Stimulated activated CD8-positive, alpha-beta memory T cell treated with anti-CD3 and anti-CD28 coated beads, Interleukin-7, amount 100 ng/mL, for 1 hour (primary cell): Measurements from ENCODE around the gene CNTN5.

ENCODE experiments used
- DNase-seq, 2 donors: peaks; one replicate each; pipeline ENCODE4 v3.0.0-alpha.2; 2020; ENCODE audit warnings: low read depth in 2 of 2

Gene CNTN5

GRCh38 chr11:99509863-99510262, 489.1 kb downstream of the CNTN5 start:
- no peak for DNase-seq

- no peak for DNase-seq
Measured at GRCh38 chr11:99513368-99513767, 492.6 kb downstream of the CNTN5 start.

- DNase-seq: no peak
Measured at GRCh38 chr11:99519095-99519494, 498.3 kb downstream of the CNTN5 start.

GRCh38 chr11:99522467-99523173, 501.9 kb downstream of the CNTN5 start:
- no peak for DNase-seq

GRCh38 chr11:99531468-99531867, 510.7 kb downstream of the CNTN5 start:
- no peak for DNase-seq

GRCh38 chr11:99534812-99535211, 514.1 kb downstream of the CNTN5 start:
- DNase-seq: no peak

- DNase-seq: no peak
Measured at GRCh38 chr11:99535406-99535805, 514.7 kb downstream of the CNTN5 start.

GRCh38 chr11:99535819-99536218, 515.1 kb downstream of the CNTN5 start:
- DNase-seq: no peak

- DNase-seq: no peak
Measured at GRCh38 chr11:99537681-99538080, 516.9 kb downstream of the CNTN5 start.

- DNase-seq: no peak
Measured at GRCh38 chr11:99545616-99546015, 524.9 kb downstream of the CNTN5 start.

GRCh38 chr11:99548264-99548663, 527.5 kb downstream of the CNTN5 start:
- DNase-seq: no peak

- no peak for DNase-seq
Measured at GRCh38 chr11:99554232-99554903, 533.6 kb downstream of the CNTN5 start.

- no peak for DNase-seq
Measured at GRCh38 chr11:99555486-99555885, 534.7 kb downstream of the CNTN5 start.

GRCh38 chr11:99565333-99565732, 544.6 kb downstream of the CNTN5 start:
- no peak for DNase-seq

GRCh38 chr11:99567334-99567956, 546.7 kb downstream of the CNTN5 start:
- no peak for DNase-seq

- DNase-seq: no peak
Measured at GRCh38 chr11:99568808-99569207, 548.1 kb downstream of the CNTN5 start.

- DNase-seq: no peak
Measured at GRCh38 chr11:99571094-99571493, 550.3 kb downstream of the CNTN5 start.

- DNase-seq: no peak
Measured at GRCh38 chr11:99584830-99585229, 564.1 kb downstream of the CNTN5 start.

GRCh38 chr11:99585606-99586005, 564.9 kb downstream of the CNTN5 start:
- no peak for DNase-seq

- DNase-seq: no peak
Measured at GRCh38 chr11:99589771-99590170, 569.0 kb downstream of the CNTN5 start.

- no peak for DNase-seq
Measured at GRCh38 chr11:99592266-99592665, 571.5 kb downstream of the CNTN5 start.

GRCh38 chr11:99593197-99593596, 572.4 kb downstream of the CNTN5 start:
- DNase-seq: no peak

- DNase-seq: no peak
Measured at GRCh38 chr11:99601179-99601578, 580.4 kb downstream of the CNTN5 start.
